NCI-H128 (cell line): ENCODE data around the gene RANBP9.
A peak's percentile ranks its signal among the peaks of the same experiment; 100 is the strongest.

ENCODE experiments used
- DNase-seq: peaks from one replicate; lab custom pipeline; 2025; ENCODE audit not compliant: unreplicated experiment; lab: John Stamatoyannopoulos, UW

The RANBP9 gene

DNA sequence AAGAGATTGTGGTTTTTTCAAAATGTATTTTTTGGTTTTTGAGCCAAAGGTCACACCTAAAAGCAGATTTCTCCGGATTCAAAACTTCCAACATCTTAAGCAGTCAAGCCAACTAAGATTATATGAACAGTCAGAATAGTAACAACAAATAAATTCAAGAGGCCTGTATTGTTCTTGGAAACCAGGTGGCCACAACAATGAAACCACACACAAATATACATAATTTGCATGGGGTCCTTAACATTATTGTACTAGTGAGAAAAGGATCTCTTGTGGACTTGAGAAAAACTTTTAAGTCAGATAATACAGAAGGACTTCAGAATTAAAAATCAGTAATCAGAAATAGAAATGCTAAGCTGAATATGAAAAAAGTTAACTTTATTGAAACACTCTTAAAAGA, 55.9 kb downstream of the RANBP9 start:
- no peak for DNase-seq

DNA sequence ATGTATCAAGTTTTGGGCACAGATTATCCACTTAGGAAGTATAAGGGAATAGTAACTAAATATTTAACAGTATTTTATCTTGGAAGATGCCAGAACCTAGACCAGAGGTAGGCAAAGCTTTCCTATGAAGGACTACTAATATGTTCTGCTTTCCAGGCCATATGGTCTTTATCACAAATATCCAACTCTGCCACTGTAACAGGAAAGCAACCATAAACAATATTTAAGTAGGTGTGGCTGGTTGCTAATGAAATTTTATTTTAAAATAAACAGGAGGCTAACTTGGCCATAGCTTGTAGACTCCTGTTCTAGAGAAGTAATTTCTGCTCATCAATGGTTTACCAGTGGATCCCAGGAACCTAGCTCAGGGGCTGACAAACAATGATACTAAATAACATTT, 57.1 kb downstream of the RANBP9 start:
- DNase-seq = no peak

DNA sequence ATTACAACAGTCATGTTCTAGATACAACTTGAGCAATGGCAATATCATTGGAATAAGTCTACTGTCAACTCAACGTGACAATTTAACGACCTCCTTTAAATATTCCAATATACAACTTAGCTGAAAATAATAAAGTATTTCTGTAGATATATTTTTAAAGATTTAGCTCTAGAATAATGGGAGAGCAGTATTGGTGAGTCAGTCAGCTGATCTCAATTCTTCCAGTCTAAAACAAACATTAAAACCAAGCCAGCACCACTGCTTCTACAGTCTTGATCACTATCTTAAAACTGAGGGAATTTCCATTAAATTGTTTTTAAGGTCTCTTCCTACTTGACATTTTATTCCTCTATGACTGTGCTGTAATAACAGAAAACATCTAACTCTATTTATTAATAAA, 58.3 kb downstream of the RANBP9 start:
- DNase-seq = no peak

DNA sequence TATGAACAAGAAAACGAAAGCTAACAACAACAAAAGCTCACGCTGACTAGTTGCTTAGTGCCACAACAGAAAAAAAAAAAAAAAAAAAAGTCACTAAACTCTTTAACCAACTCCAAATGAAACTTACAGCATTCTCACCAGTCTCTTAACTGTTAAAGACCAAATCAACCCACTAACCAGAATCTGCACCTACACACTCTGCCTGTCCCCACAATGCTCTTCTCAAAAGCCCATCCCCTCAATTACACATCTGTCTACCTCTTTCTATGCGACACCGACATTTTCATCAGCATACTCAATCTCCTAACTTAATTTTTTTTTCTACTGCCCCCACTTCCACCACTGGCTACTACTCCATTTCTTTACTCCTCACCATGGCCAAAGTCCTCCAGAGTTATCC, 62.2 kb downstream of the RANBP9 start:
- no peak for DNase-seq

DNA sequence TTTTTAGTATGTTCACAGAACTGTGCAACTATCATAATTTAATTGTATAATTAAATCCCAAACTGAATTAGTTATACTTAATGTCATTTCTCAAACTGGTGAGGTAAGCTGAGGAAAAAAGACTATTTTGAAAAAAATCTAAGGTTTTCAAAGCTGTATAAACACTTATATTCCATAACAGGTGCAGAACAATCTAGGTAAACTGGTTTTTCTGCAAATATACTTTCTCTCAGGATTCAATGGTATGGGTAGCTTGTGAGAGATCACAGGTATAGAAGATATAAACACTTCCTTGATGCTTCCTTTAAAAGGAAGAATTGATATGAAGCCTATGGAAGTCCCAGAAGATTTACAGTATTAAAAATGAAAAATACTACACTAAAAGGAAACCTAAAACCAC, 62.8 kb downstream of the RANBP9 start:
- DNase-seq = no peak

DNA sequence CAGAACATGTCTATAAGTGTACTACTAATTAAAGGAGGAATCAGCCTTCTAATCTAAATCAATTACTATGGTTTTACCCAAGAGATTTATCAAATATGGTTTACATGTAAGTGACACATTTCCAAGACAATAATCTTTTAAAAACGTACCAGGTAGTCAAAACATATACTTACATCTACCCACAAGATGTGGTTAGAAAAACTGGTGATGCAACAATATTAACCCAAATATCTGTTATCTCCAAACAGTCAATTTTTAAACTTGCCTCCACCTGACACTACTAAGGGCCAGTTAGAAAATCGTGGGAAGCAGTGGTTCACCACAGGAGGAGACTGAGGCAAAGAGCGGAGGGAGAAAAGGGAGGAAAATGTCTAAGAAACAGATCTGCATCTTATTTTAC, 68.5 kb downstream of the RANBP9 start:
- DNase-seq = no peak

DNA sequence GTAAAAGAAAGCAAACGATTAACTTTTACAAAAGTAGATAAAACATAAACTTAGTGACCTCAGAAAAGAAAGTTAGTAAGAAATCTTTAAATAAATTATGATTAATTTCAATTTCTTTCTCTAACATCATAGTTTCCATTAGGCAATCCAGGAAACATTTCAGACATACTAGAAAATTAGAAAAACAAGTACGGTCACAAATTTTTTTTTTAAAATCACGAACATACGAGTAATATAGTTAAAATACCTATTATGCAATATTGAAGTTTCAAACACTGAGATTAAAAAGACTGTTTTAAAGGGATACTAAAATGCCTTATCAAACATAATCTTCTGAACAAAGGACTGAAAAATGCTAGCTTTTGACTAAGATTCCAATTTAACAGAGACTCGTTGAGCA, 70.3 kb downstream of the RANBP9 start:
- DNase-seq = no peak

DNA sequence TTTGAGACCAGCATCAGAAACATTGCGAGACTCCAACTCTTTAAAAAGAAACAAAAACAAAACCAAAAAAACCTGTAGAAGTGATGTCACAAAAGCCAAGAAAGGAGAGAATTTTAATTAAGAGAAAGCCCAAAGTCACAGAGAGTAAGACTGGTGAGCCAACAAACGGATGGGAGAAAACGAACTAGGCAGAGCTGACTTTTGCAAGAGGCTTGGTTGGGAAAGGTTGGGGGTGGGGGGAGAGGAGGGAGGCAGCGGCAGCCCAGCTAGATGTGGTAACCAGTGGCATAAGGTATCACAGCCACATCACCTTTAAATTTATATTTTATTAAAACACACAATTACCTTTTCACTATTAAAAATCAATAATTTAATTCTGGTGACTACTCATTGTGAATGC, 73.0 kb downstream of the RANBP9 start:
- no peak for DNase-seq

DNA sequence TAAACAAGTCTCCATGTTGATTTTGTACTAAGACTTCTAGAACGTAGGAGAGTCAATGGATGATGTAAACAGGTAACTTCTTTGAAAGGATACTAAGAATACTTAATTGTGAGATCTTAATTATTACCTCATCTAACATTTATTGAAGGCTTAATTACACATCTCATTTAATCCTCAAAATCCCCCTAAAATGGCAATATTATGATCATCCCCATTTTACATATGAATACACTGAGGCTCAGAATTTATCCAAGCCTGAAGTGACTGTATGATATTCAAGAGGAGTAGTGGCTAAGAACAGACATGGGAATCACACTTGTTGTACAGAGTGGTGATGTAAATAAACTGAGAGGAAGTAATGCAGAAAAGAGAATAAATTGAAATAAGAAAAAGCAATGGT, 73.6 kb downstream of the RANBP9 start:
- DNase-seq = no peak

DNA sequence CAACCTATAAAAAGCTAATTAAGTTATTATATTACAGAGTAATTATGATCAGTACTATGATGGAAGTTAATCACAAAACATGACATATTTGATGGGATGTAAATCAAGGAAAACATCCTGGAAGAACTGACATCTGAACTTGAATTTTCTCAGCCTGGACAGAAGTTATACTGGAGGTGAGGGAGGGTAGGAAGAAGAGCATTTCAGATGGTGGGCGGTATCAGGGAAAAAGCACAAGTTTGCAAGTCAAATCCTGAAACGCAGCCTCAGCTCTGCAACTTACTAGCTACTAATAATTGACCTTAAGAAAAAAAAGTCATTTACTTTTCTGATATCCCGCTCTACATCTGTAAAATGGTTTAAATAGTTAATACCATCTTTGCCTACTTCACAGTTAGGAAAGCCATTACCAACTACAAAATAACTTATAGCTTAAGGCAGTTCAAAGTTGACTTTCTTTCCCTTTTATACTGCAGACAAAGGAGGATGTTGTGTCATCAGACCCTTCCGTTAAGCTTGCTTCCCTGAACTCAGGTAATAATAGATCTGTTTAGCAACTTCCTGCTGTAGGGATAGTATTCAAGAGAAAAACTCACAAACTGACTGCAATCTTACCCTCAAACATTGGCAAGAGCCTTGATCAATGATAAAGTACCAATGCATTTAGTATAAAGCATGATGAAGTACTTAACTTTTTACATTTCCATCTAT, 75.5 kb downstream of the RANBP9 start:
- DNase-seq = no peak

DNA sequence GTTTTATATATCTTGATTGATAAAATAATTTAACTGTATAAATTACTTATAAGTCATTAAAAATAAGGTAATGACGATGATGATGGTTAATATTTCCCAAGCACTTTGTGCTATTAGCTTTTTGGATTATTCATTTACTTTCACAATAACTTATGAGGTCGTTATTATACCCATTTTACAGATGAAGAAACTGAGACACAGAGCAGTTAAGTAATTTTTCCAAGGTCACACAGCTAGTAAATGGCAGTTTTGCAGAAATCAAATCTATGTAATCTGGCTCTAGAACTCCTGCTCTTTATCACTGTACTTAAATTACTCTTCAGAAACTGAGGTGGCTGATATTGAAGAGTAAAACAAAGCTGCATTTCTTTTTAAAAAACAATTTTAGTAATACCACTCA, 78.3 kb downstream of the RANBP9 start:
- DNase-seq = no peak

DNA sequence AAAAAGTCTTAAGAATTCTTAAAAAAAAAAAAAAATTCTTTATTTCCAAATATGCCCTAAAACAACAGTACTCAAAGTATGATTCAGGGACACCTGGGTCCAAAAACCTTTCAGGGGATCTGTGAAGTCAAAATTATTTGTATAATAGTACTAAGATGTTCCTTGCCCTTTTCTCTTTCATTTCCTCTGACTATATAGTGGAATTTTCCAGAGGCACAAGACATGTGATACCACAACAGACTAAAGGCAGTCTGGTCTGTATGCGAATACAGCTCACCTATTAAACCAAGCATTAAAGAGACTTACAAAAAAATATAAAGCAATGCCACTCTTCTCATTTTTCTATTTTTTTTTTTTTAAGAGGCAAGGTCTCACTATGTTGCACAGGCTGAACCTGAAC, 81.1 kb downstream of the RANBP9 start:
- no peak for DNase-seq

DNA sequence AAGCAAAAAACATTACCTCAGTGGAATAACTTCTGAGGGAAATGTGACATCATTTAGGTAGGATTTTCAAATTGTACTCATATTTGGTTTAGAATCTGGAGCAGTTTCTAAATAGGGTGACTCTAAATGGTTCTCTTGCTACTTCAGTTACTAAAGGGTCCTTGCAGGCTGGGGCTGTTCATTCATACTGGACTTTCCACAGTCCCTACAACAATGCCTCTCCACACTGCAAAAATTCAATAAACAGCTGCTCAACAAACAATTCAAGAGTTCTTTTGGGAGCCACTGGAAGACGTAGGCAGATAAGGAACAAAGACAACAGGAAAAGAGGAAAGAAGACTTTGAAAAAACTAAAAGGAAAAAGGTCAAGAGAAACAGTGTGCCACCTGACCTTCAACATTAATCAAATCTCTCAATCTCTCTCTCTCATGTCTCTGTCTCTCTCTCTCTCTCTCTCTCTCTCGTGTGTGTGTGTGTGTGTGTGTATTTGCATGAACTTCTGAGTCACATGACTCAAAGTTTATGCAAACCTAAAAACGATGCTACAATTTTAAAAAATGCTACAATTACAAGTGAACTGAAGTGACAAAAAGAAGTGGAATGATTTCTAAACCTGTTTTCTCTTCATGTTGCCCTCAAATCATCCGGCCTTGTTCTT, 82.0 kb downstream of the RANBP9 start:
- no peak for DNase-seq

DNA sequence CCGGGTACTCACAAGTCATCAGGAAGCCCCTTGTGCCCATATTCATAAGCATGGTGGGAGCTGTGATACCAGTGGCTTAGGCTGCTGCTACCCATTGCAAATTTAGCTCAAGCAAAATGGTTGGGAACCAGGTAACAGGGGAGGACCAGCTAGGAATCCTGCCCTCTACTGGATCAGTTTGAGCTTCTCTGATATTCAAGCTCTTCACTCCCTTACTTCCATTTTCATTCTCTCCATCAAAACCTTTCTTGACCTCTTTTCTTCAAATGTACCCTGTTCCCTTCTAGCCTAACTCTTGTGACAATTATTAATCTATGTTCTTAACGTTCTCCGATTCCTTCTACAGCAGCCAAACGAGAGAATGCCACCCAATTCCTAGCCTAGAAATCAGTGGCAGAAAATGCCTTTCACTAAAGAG, 86.8 kb downstream of the RANBP9 start:
- no peak for DNase-seq

DNA sequence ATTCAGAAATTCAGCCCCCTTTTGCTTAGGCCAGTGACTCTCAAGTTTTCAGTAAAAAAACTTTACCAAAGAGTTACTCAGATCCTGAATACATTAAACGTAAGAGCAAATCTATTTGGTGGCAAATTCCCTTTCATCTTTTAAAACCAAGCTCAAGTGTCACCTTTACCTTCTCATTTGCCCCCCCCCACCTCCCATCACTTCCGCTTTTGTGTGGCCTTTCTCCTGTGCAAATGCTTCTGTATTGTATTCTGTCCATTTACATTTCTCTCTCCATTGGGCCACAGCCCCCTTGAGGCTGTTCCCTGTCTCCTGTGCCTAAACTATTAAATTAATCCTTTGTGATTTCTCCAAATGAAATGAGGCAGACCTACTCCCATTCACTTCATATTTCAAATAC, 94.6 kb downstream of the RANBP9 start:
- DNase-seq = no peak

DNA sequence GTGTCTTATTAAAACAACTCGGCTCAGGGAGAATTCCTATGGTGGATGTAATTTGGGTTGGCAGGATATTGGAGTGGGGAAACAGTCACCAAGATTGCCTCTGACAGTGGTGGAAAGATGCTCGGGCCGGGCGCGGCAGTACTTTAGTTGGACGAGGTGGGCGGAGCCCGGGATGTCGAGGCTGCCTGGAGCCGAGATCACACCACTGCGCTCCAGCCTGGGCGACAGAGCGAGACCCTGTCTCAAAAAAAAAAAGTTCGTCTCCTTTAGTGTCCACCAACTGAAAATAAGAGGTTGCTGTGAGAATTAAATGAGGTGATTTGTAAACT, 95.9 kb downstream of the RANBP9 start:
- no peak for DNase-seq

DNA sequence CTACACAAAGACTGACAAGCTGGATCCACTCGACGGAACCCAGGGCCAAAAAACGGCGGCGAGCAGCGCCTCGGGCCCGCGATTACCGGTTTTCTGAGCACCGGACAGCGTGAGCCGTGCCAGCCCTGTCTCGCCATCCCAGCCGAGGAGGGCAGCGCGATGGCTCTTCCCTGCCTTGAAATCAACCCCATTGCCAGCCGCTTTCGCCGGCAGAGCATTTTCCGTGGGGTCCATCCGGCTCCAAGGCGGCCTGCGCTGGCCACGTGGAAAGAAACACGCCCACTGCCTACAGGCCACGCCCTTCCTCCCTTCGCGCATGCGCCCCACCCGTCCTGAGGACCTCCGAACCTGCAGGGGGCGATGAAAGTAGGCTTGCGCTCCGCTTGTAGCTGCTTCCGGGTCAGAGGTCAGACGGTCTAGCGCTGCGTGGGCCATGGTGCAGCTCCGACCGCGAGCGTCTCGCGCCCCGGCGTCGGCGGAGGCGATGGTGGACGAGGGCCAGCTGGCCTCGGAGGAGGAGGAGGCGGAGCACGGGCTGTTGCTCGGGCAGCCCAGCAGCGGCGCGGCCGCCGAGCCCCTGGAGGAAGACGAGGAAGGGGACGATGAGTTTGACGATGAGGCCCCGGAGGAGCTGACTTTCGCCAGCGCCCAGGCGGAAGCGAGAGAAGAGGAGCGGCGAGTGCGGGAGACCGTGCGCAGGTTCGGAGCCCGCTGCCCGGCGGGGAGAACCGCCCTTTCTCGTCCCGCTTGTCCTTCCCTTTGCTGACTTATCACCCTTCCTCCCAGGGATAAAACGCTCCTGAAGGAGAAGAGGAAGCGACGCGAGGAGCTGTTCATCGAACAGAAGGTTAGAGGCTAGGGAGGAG, 96.5 kb downstream of the RANBP9 start, which contains the start of gene NOL7:
NOL7 (plus strand) TSS at position 410 of the 866 bp plus-strand sequence; CDS start at position 434, 24 bp downstream.
- DNase-seq = peak; percentile 94

DNA sequence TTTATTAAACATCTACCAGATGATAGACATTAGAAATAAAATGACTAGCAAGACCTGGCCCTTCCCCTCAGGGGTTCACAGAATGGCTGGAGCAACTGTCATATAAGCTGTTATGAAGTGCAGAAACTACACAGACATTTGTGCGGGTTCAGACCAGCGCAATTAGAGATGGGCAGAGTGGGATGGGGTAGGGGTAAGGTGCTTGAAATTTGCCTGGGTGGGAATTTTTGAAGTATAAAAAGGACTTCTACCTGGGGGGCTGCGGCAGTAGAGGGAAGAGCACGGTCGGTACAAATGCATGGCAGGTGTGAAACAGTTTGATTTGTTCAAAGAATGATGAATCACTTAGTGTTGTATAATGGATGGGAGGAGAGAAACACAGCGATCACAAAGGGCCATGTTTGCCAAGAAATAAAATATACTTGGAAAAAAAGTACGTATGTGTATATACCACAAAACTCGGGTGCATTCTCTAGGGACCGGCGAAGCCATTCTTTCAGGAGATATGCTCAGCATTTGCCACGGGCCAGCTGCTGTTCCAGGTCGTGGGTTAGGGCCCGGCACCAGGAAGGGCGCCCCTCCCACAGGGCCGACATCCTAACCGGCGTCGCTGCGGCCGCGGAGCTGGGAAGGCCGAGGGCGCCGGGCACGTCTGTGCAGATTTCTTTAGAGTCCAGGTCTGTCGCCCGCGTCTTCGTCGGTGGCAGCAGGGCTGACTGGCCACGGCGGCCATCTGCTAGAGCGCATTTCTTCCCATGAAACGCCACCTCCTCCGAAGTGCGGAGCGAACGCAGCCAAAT, 97.3 kb downstream of the RANBP9 start:
- DNase-seq = no peak

DNA sequence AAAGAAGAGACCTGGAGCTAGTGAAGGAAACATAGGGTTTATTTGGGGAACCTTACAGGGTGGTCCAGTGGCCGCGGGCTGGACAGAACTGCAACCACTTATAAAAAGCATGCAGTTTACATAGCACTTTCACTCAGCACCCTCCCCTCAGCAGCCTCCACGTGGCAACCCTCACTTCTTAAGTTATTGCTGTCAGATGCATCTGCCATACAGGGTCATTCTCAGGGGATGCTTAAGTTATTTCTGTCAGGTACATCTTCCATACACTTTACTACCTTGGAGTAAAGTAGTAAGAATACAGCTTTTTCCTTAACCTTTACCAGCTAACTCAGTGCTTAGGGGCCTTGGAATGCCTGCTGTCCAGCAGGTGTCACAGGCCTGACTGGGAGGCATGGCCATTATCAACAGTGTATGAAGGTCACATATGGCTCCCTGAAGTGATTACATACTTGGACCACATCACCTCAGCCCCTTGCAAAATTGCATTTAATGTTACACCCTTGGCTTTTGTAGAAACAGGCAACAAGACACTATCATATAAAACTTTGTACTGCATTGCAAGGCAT, 98.5 kb downstream of the RANBP9 start:
- no peak for DNase-seq

DNA sequence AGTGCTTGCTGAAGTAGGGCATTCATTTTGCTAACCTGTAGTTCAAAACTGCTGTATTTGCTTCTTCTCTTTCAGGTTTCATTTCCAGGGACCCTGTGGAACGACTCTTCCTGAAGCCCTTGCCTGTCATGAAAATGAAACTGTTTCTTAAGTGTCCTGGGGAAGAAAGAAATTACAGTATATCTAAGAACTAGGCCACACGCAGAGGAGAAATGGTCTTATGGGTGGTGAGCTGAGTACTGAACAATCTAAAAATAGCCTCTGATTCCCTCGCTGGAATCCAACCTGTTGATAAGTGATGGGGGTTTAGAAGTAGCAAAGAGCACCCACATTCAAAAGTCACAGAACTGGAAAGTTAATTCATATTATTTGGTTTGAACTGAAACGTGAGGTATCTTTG, 99.9 kb downstream of the RANBP9 start:
- DNase-seq = no peak

DNA sequence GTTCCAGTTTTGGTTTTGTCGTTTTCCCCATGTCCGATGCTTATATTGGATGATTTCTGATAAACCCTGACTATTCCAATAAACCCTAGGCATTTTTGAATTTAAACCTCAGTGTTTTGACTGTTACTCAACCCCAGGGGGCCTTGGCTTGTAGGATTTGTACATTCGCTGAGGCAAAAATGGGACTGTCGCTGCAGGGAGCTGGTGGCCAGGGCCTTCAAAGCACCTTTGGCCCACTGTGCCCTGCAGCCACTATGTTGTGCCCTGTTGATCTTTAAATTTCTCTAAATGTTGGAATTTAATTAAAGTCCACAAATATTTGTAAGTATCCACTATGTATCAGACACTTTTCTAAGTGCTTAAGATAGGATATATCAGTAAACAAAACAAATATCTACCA, 106.0 kb downstream of the RANBP9 start:
- DNase-seq = no peak
